Islet of Langerhans (tissue), 1 donor: ENCODE results near the gene DAB2IP.
"Not testable (repeated sequence)": the region's sequence is repeated elsewhere in the genome, so short reads cannot be mapped to it uniquely, and the experiment has no call there.

ENCODE experiments used
- FAIRE-seq: peaks from one replicate; lab custom pipeline; 2011; peaks lifted over from hg19 to GRCh38; lab: Jason Lieb, UNC

The DAB2IP gene

GRCh38 chr9:121626012-121626411 is 25.4 kb upstream of the DAB2IP start:
- FAIRE-seq: no peak

- FAIRE-seq: no peak
Measured at GRCh38 chr9:121627427-121627826, 24.0 kb upstream of the DAB2IP start.

GRCh38 chr9:121628401-121628800 is 23.0 kb upstream of the DAB2IP start:
- no peak for FAIRE-seq

GRCh38 chr9:121631115-121631514 is 20.3 kb upstream of the DAB2IP start:
- FAIRE-seq: no peak

- FAIRE-seq: no peak
Measured at GRCh38 chr9:121631978-121632418, 19.4 kb upstream of the DAB2IP start.

GRCh38 chr9:121633119-121633714 is 18.2 kb upstream of the DAB2IP start:
- FAIRE-seq: no peak

- FAIRE-seq: no peak
Measured at GRCh38 chr9:121633736-121634135, 17.7 kb upstream of the DAB2IP start.

GRCh38 chr9:121634329-121635261 is 16.8 kb upstream of the DAB2IP start:
- no peak for FAIRE-seq

GRCh38 chr9:121635300-121635876 is 16.0 kb upstream of the DAB2IP start:
- FAIRE-seq: no peak

- no peak for FAIRE-seq
Measured at GRCh38 chr9:121636341-121636865, 15.0 kb upstream of the DAB2IP start.

GRCh38 chr9:121636978-121637712 is 14.3 kb upstream of the DAB2IP start:
- no peak for FAIRE-seq

- no peak for FAIRE-seq
Measured at GRCh38 chr9:121637713-121638220, 13.7 kb upstream of the DAB2IP start.

- no peak for FAIRE-seq
Measured at GRCh38 chr9:121638399-121638798, 13.0 kb upstream of the DAB2IP start.

- no peak for FAIRE-seq
Measured at GRCh38 chr9:121638901-121639592, 12.4 kb upstream of the DAB2IP start.

GRCh38 chr9:121639619-121640018 is 11.8 kb upstream of the DAB2IP start:
- no peak for FAIRE-seq

GRCh38 chr9:121640076-121640475 is 11.4 kb upstream of the DAB2IP start:
- FAIRE-seq: no peak

- FAIRE-seq: no peak
Measured at GRCh38 chr9:121640491-121641223, 10.8 kb upstream of the DAB2IP start.

- FAIRE-seq: no peak
Measured at GRCh38 chr9:121641224-121641611, 10.2 kb upstream of the DAB2IP start.

GRCh38 chr9:121642758-121643157 is 8.7 kb upstream of the DAB2IP start:
- no peak for FAIRE-seq

GRCh38 chr9:121643473-121643872 is 8.0 kb upstream of the DAB2IP start:
- FAIRE-seq: no peak

GRCh38 chr9:121644040-121644439 is 7.4 kb upstream of the DAB2IP start:
- FAIRE-seq: not testable (repeated sequence)
